Keratinocyte (primary cell): ENCODE measurements around the gene ESM1.

ENCODE experiments used
- CTCF ChIP-seq, 3 experiments: IDR thresholded peaks in 1 of 3; conservative IDR thresholded peaks in 1 of 3; optimal IDR thresholded peaks in 1 of 3; 2 replicates in 2 of 3; 3 replicates in 1 of 3; pipeline versions ENCODE3 to v1.5.1; 2011; ENCODE audit warnings: low read length in 3 of 3, mild to moderate bottlenecking in 3 of 3, moderate library complexity in 2 of 3, control low read depth in 1 of 3, inconsistent platforms in 1 of 3; ENCODE audit not compliant: insufficient read depth in 2 of 3; ENCODE audit errors: extremely low read depth in 1 of 3
- EZH2 ChIP-seq: IDR thresholded peaks from one replicate; pipeline ENCODE4 v1.6.1; 2012; ENCODE audit warnings: inconsistent platforms, mild to moderate bottlenecking, low read length, moderate library complexity

DNA sequence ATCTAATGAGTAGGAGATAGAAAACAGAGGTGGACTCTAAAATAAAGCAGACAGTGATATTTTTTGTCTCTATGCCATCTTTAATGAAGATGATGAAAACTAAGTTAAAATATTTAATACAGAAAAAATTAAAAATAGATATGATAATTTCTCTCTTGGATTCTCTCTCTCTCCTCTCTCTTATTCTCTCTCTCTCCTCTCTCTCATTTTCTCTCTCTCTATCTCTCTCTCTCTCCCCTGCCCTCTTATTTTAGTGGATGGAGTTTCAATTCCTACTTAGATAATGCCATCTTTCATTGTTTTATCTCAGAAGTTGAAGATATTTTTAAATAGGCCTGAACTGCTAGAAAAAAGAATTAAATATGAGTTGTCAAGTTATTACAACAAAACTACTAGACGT is 38.2 kb downstream of the ESM1 start:
- TF ChIP-seq CTCF (optimal IDR thresholded peaks at IDR 0.05 in 1 of 3, IDR thresholded peaks at IDR 0.05 in 1 of 3, conservative IDR thresholded peaks at IDR 0.05 in 1 of 3; ENCODE audit: extremely low read depth in 1 of 3, insufficient read depth in 2 of 3, low read length in 3 of 3) = no peak
- TF ChIP-seq EZH2 = no peak
